H1 (cell line): Measurements from ENCODE around the gene DNAJB12. TPM values are rescaled to one million over a fixed set of nuclear protein-coding genes. Genes with fewer than 3 reads are reported as not detected.

Experiments
- CTCF ChIA-PET: fragments of 300-600 bp; sonication (Branson Sonifier 250); formaldehyde crosslinking; loops from one replicate; lab custom pipeline; 2021; ENCODE audit not compliant: partially characterized antibody; lab: Charles Lee
- POLR2A ChIA-PET: fragments of 300-600 bp; sonication (Branson Sonifier 250); formaldehyde crosslinking; loops from one replicate; lab custom pipeline; 2021; ENCODE audit warnings: inconsistent platforms; ENCODE audit not compliant: partially characterized antibody; lab: Charles Lee
- DNase-seq, 2 experiments: peaks; one replicate each; pipeline versions ENCODE4 v3.0.0 to v3.0.0-alpha.2; 2010 to 2022; ENCODE audit warnings: low spot score in 2 of 2, low read depth in 1 of 2, mixed read lengths in 1 of 2
- FAIRE-seq: peaks from 2 replicates; lab custom pipeline; 2011; peaks lifted over from hg19 to GRCh38; lab: Jason Lieb, UNC
- H2AFZ ChIP-seq: 2 replicates; pipeline ENCODE4 v1.8.1; 2012; ENCODE audit warnings: low read length, inconsistent platforms
- H2AK5ac ChIP-seq: 2 replicates; pipeline ENCODE4 v1.6.1; 2013; ENCODE audit warnings: low read depth, low read length
- H2BK120ac ChIP-seq: replicated peaks from 2 replicates; pipeline ENCODE3; 2013; ENCODE audit warnings: low read depth, low read length, inconsistent platforms
- H2BK12ac ChIP-seq: 2 replicates; pipeline ENCODE4 v1.6.1; 2013; ENCODE audit warnings: low read depth, low read length
- H2BK15ac ChIP-seq: 2 replicates; pipeline ENCODE4 v1.6.1; 2013; ENCODE audit warnings: low read length
- H2BK20ac ChIP-seq: 2 replicates; pipeline ENCODE4 v1.6.1; 2013; ENCODE audit warnings: low read length
- H2BK5ac ChIP-seq: 2 replicates; pipeline ENCODE4 v1.6.1; 2013; ENCODE audit warnings: low read depth, low read length
- H3K14ac ChIP-seq: 2 replicates; pipeline ENCODE4 v1.6.1; 2013; ENCODE audit warnings: inconsistent platforms; ENCODE audit not compliant: insufficient read length
- H3K18ac ChIP-seq: 2 replicates; pipeline ENCODE4 v1.6.1; 2013; ENCODE audit warnings: low read length; ENCODE audit errors: extremely low read depth
- H3K23ac ChIP-seq: 2 replicates; pipeline ENCODE4 v1.6.1; 2013; ENCODE audit warnings: inconsistent platforms; ENCODE audit not compliant: insufficient read length
- H3K23me2 ChIP-seq: 2 replicates; pipeline ENCODE4 v1.6.1; 2013; ENCODE audit warnings: low read depth, low read length
- H3K27ac ChIP-seq: 2 replicates; pipeline ENCODE4 v1.6.1; 2011; ENCODE audit warnings: low read depth, low read length, inconsistent platforms
- H3K27me3 ChIP-seq, 4 experiments: replicated peaks in 1 of 4; 1 replicate in 1 of 4; 2 replicates in 3 of 4; pipeline versions ENCODE4 v1.6.1 to v1.8.1; 2011 to 2013; ENCODE audit warnings: low read length in 3 of 4, mild to moderate bottlenecking in 3 of 4, inconsistent platforms in 2 of 4, mixed read lengths in 2 of 4, moderate library complexity in 1 of 4; ENCODE audit not compliant: control insufficient read depth in 3 of 4, insufficient read depth in 3 of 4; ENCODE audit errors: extremely low read depth in 1 of 4
- H3K36me3 ChIP-seq, 4 experiments: 2 replicates each; pipeline versions ENCODE4 v1.6.1 to v1.8.1; 2011 to 2013; ENCODE audit warnings: mild to moderate bottlenecking in 4 of 4, low read length in 3 of 4, moderate library complexity in 2 of 4, control low read depth in 1 of 4, inconsistent platforms in 1 of 4; ENCODE audit not compliant: insufficient read depth in 4 of 4, control insufficient read depth in 2 of 4
- H3K4ac ChIP-seq: replicated peaks from 2 replicates; pipeline ENCODE3; 2013; ENCODE audit warnings: low read length, low read depth, mixed read lengths, inconsistent platforms; ENCODE audit not compliant: insufficient read length
- H3K4me1 ChIP-seq, 4 experiments: replicated peaks in 1 of 4; 1 replicate in 1 of 4; 2 replicates in 3 of 4; pipeline versions ENCODE4 v1.6.1 to v1.8.1; 2011 to 2013; ENCODE audit warnings: low read length in 3 of 4, inconsistent platforms in 2 of 4, mixed read lengths in 1 of 4; ENCODE audit not compliant: insufficient read depth in 4 of 4, control insufficient read depth in 3 of 4
- H3K4me2 ChIP-seq, 2 experiments: 2 replicates each; pipeline versions ENCODE4 v1.6.1 to v1.8.1; 2011 to 2013; ENCODE audit warnings: low read depth in 2 of 2, low read length in 2 of 2, control low read depth in 1 of 2, inconsistent platforms in 1 of 2, mild to moderate bottlenecking in 1 of 2; ENCODE audit not compliant: insufficient read depth in 1 of 2
- H3K4me3 ChIP-seq, 4 experiments: fragments of 200-600, 300-600 bp in 1 of 4; sonication (generic), shearing (Covaris generic), sonication (Bioruptor Twin) in 1 of 4; 2 replicates each; pipeline versions ENCODE4 v1.5.1 to v1.8.1; 2011 to 2016; ENCODE audit warnings: low read length in 4 of 4, low read depth in 3 of 4, control low read depth in 2 of 4, inconsistent platforms in 2 of 4, mild to moderate bottlenecking in 2 of 4, mixed read lengths in 1 of 4, moderate library complexity in 1 of 4; ENCODE audit not compliant: insufficient read depth in 2 of 4; ENCODE audit errors: extremely low read depth in 1 of 4
- H3K56ac ChIP-seq: replicated peaks from 2 replicates; pipeline ENCODE3; 2013; ENCODE audit warnings: low read depth, mild to moderate bottlenecking, mixed read lengths, low read length, inconsistent platforms; ENCODE audit not compliant: insufficient read length
- H3K79me1 ChIP-seq: 2 replicates; pipeline ENCODE4 v1.6.1; 2013; ENCODE audit warnings: low read depth, low read length, control low read depth
- H3K79me2 ChIP-seq, 2 experiments: 2 replicates each; pipeline versions ENCODE4 v1.6.1 to v1.8.1; 2012 to 2013; ENCODE audit warnings: low read length in 2 of 2, mild to moderate bottlenecking in 2 of 2, inconsistent platforms in 1 of 2; ENCODE audit not compliant: insufficient read depth in 2 of 2, control insufficient read depth in 1 of 2
- H3K9ac ChIP-seq, 4 experiments: replicated peaks in 1 of 4; 1 replicate in 1 of 4; 2 replicates in 3 of 4; pipeline versions ENCODE4 v1.6.1 to v1.8.1; 2011 to 2013; ENCODE audit warnings: low read depth in 3 of 4, low read length in 3 of 4, control low read depth in 2 of 4, mild to moderate bottlenecking in 2 of 4, moderate library complexity in 2 of 4, inconsistent platforms in 1 of 4; ENCODE audit errors: extremely low read depth in 1 of 4
- H3K9me3 ChIP-seq, 2 experiments: 2 replicates each; pipeline versions ENCODE4 v1.6.1 to v1.8.1; 2012 to 2013; ENCODE audit warnings: mild to moderate bottlenecking in 2 of 2, moderate library complexity in 2 of 2, control low read depth in 1 of 2, inconsistent platforms in 1 of 2, low read depth in 1 of 2, low read length in 1 of 2, mixed read lengths in 1 of 2; ENCODE audit not compliant: insufficient read depth in 2 of 2
- H4K20me1 ChIP-seq, 2 experiments: replicated peaks in 1 of 2; 2 replicates each; pipeline versions ENCODE3 to v1.8.1; 2011 to 2013; ENCODE audit warnings: inconsistent platforms in 2 of 2, low read length in 2 of 2, mild to moderate bottlenecking in 1 of 2; ENCODE audit not compliant: insufficient read depth in 2 of 2, control insufficient read depth in 1 of 2
- H4K5ac ChIP-seq: 2 replicates; pipeline ENCODE4 v1.6.1; 2013; ENCODE audit warnings: low read length, low read depth, mixed read lengths, inconsistent platforms; ENCODE audit not compliant: insufficient read length
- H4K8ac ChIP-seq: 2 replicates; pipeline ENCODE4 v1.8.0; 2013; ENCODE audit warnings: mild to moderate bottlenecking, moderate library complexity, low read length, inconsistent platforms; ENCODE audit not compliant: insufficient read depth; ENCODE audit errors: extremely low read depth
- H4K91ac ChIP-seq: replicated peaks from 2 replicates; pipeline ENCODE3; 2013; ENCODE audit warnings: low read length, mixed read lengths, inconsistent platforms; ENCODE audit not compliant: insufficient read length
- ATF3 ChIP-seq: IDR thresholded peaks from 2 replicates; pipeline ENCODE4 v1.6.1; 2011; ENCODE audit warnings: low read depth, mild to moderate bottlenecking, low read length; ENCODE audit not compliant: insufficient read depth
- BRCA1 ChIP-seq: IDR thresholded peaks from 2 replicates; pipeline ENCODE4 v1.6.1; 2012; ENCODE audit warnings: low read depth, low read length, improper control_type of control experiment
- EGR1 ChIP-seq: IDR thresholded peaks from 2 replicates; pipeline ENCODE4 v1.6.1; 2011; ENCODE audit warnings: low read depth, low read length, borderline replicate concordance
- PHF8 ChIP-seq: fragments of 200-600 bp; sonication (generic); conservative IDR thresholded peaks from 2 replicates; pipeline ENCODE4 v1.7.1; 2012; ENCODE audit warnings: low read depth, mild to moderate bottlenecking, inconsistent platforms, low read length, moderate library complexity
- RFX5 ChIP-seq: IDR thresholded peaks from 2 replicates; pipeline ENCODE4 v1.6.1; 2011; ENCODE audit warnings: low read depth, low read length, improper control_type of control experiment, borderline replicate concordance
- SIN3A ChIP-seq, 2 experiments: IDR thresholded peaks in 1 of 2; conservative IDR thresholded peaks in 1 of 2; 2 replicates each; pipeline ENCODE4 v1.6.1; 2011 to 2012; ENCODE audit warnings: low read length in 2 of 2, improper control_type of control experiment in 1 of 2, low read depth in 1 of 2, mild to moderate bottlenecking in 1 of 2
- SIX5 ChIP-seq: IDR thresholded peaks from 2 replicates; pipeline ENCODE4 v1.6.1; 2011; ENCODE audit warnings: mild to moderate bottlenecking, low read depth, low read length
- TAF7 ChIP-seq: optimal IDR thresholded peaks from 2 replicates; pipeline ENCODE3; 2011; ENCODE audit warnings: low read depth, mild to moderate bottlenecking, inconsistent platforms, low read length, moderate library complexity, borderline replicate concordance
- ZNF274 ChIP-seq: IDR thresholded peaks from 2 replicates; pipeline ENCODE4 v1.7.0; 2012; ENCODE audit warnings: low read length, borderline replicate concordance; ENCODE audit errors: extremely low read depth
- WGBS, 2 experiments: shearing (Covaris generic) in 1 of 2; methylation state at CpG; one replicate each; pipeline versions ENCODE4 v1.1.6 to v1.1.7; 2013 to 2015; ENCODE audit warnings: low lambda C conversion rate in 2 of 2, mixed read lengths in 2 of 2, inconsistent platforms in 1 of 2, low coverage in 1 of 2, missing lambda C conversion rate in 1 of 2; ENCODE audit not compliant: insufficient replicate concordance in 2 of 2, insufficient coverage in 1 of 2, insufficient read length in 1 of 2; ENCODE audit errors: extremely low coverage in 1 of 2, missing lambda C conversion rate in 1 of 2; 5-methylcytosine and 5-hydroxymethylcytosine counted together
- polyA plus RNA-seq, 7 experiments: library from polyadenylated mRNA; depleted of rRNA in 3 of 7; stranded (reverse) in 5 of 7; unstranded in 2 of 7; fragments of >200 nt in 5 of 7; fragments of 200-250 nt in 2 of 7; gene quantifications; 1 replicate in 5 of 7; 2 replicates in 1 of 7; 4 replicates in 1 of 7; pipeline versions ENCODE4 v1.2.1 to v1.2.3, GENCODE V29; 2011 to 2013; ENCODE audit warnings: missing spikeins in 2 of 7, mixed read lengths in 2 of 7
- total RNA-seq: library from RNA; stranded (reverse); fragmentation: NEBNext Ultra II Directional; extraction: Animal tissue kit (Norgen Biotek cat#: 25700); gene quantifications from 2 replicates; pipeline ENCODE4 v1.2.1, GENCODE V29; 2021
- TF ChIP-seq, protein P1 (sequence below): IDR thresholded peaks from 2 replicates; pipeline ENCODE4 v1.6.1; 2012; ENCODE audit warnings: inconsistent platforms

DNAJB12 gene
- total and polyA plus RNA-seq, 2 of the 8 experiments (the other 6 are each of a cell fraction or from before 2014, with no cell fraction given) = 10.8 to 20.5 TPM

DNA sequence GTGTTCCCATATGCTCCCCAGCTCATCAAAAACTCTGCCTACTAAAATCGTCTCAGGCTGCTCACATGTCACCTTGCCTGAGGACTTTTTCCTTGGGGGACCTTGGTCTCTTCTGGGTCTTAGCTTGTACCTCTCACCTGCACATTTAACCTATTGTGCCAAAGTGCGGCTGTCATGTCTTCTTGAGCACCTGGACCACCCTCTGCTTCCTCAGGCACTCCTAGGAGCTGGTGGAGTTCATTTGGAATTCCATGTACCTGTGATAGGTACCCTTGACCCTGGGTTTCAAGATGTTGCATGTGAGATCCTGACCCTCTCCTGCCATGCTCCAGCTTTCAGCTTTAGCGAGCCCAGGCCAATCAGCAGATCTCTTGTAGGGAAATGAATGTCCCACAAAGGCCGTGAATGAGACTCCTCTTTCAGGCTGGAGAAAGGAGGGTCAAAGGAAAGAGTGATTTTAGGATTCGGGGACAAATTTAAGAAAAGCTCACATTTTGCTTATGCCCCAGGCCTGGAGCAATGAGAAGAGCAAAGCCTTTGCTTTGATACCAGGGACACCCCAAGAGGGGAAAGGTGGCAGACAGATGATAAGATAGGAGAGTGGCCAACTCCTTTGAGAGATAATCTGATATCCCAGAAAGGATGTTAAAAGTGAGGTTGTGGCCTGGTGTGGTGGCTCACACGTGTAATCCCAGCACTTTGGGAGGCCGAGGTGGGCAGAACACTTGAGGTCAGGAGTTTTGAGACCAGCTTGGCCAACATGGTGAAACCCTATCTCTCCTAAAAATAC lies 10.6 kb upstream of the DNAJB12 start:
- no peak overlapping the region for H2BK15ac ChIP-seq
- ChIA-PET CTCF (interaction anchor here (0.6 to 4.4 kb wide), 31 partner anchors 9 to 853 kb away, joined by 3 to 44 read pairs (median 3); no protein-coding TSS in a partner anchor), POLR2A (interaction anchor here (0.6 to 2.3 kb wide), 4 partner anchors 9 to 695 kb away, joined by 3 to 9 read pairs (median 6); partner anchors contain the start of gene DNAJB12)
- no peak overlapping the region for H3K14ac ChIP-seq
- no peak overlapping the region for H2AFZ ChIP-seq
- no peak for DNase-seq
- H3K56ac ChIP-seq = no peak overlapping the region
- H3K79me2 ChIP-seq = no peaks in the 10 kb centered on the region
- H4K20me1 ChIP-seq = no peaks in the 10 kb centered on the region
- no peaks in the 10 kb centered on the region for H3K27me3 ChIP-seq
- H3K4ac ChIP-seq = no peak overlapping the region
- no peak overlapping the region for H4K91ac ChIP-seq
- H3K9me3 ChIP-seq = no peaks in the 10 kb centered on the region
- H3K36me3 ChIP-seq = peaks cover 0 to 3% (median 0%) of the 10 kb centered on the region in 4 experiments; a peak in 2 of 8 replicates
- H4K8ac ChIP-seq = no peak overlapping the region
- H2BK12ac ChIP-seq = no peak overlapping the region
- no peak overlapping the region for H3K27ac ChIP-seq
- no peak overlapping the region for H3K18ac ChIP-seq
- H3K9ac ChIP-seq = no peak overlapping the region
- no peak overlapping the region for H2BK5ac ChIP-seq
- no peak overlapping the region for H2BK20ac ChIP-seq
- no peak overlapping the region for H2BK120ac ChIP-seq
- FAIRE-seq = no peak
- no peak overlapping the region for H3K23ac ChIP-seq
- H4K5ac ChIP-seq = no peak overlapping the region
- 90% methylated on average over 7 of the region's 7 CpGs; no CpG with 5 or more reads in 1 of the 2 experiments for WGBS, 2 experiments
- H2AK5ac ChIP-seq = no peak overlapping the region
- no peaks in the 10 kb centered on the region for H3K79me1 ChIP-seq
- no peak overlapping the region for H3K4me2 ChIP-seq
- H3K23me2 ChIP-seq = no peaks in the 10 kb centered on the region
- H3K4me1 ChIP-seq = peaks cover 0 to 2% (median under 1%) of the 10 kb centered on the region in 4 experiments; a peak in 1 of 7 replicates
- H3K4me3 ChIP-seq = no peak overlapping the region
- TF ChIP-seq BRCA1 = no peak
- no peak for TF ChIP-seq EGR1
- TF ChIP-seq SIX5 = no peak
- no peak for TF ChIP-seq ZNF274
- TF ChIP-seq ATF3 = no peak
- no peak for TF ChIP-seq SIN3A (conservative IDR thresholded peaks at IDR 0.05 in 1 of 2, IDR thresholded peaks at IDR 0.05 in 1 of 2; ENCODE audit: low read depth in 1 of 2, low read length in 2 of 2)
- TF ChIP-seq, protein P1, sequence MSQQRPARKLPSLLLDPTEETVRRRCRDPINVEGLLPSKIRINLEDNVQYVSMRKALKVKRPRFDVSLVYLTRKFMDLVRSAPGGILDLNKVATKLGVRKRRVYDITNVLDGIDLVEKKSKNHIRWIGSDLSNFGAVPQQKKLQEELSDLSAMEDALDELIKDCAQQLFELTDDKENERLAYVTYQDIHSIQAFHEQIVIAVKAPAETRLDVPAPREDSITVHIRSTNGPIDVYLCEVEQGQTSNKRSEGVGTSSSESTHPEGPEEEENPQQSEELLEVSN = no peak
- TF ChIP-seq TAF7 = no peak
- TF ChIP-seq RFX5 = no peak
- no peak for TF ChIP-seq PHF8
